PC-3 (cell line): ENCODE data around the gene SPRR5.

ENCODE experiments used
- CTCF ChIP-seq: fragments of 300-600 bp; sonication (generic); conservative IDR thresholded peaks from 2 replicates; pipeline ENCODE4 v1.5.1; 2017; ENCODE audit warnings: antibody characterized with exemption, low read depth, mild to moderate bottlenecking, low read length
- EZH2 ChIP-seq: fragments of 300-600 bp; sonication (generic); IDR thresholded peaks from one replicate; pipeline ENCODE4 v1.6.1; 2017; ENCODE audit warnings: antibody characterized with exemption, mild to moderate bottlenecking, low read length; ENCODE audit not compliant: unreplicated experiment
- EZH2phosphoT487 ChIP-seq: fragments of 300-600 bp; sonication (generic); IDR thresholded peaks from 2 replicates; pipeline ENCODE4 v1.6.1; 2018; ENCODE audit warnings: mild to moderate bottlenecking, antibody characterized with exemption, low read length, borderline replicate concordance

DNA sequence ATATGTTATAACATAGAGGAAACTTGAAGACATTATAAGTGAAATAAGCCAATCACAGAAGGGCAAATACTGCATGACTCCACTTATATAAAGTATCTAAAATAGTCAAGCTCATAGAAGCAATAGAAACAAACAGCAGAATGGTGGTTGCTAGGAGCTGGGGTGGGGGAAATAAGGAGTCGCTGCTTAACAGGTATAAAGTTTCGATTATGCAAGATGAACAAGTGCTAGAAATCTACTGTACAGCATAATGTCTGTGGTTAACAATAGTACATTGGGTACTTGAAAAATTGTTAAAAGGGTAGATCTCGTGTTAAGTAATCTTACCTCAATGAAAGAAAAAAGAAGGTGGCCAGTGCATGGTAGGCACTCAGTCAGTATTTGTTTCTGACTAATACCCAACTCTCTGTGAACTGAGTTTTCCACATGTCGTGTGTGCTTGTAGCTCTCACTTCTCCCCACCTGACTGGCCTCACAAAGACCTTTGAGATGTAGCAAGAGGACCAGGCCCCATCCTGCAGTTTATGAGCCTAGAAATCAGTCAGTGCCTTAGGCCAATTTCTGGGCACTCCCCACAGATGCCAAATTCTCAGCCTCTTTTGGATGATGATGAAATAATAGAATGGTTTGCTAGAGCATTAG lies 14.7 kb upstream of the SPRR5 start:
- no peak for TF ChIP-seq CTCF
- TF ChIP-seq EZH2 = no peak
- no peak for TF ChIP-seq EZH2phosphoT487
